ENCODE measurements around the gene SPINT1. TPM values are rescaled to one million over a fixed set of nuclear protein-coding genes. Genes with fewer than 3 reads are reported as not detected.
A peak's percentile ranks its signal among the peaks of the same experiment; 100 is the strongest.
"Not testable (repeated sequence)": the region's sequence is repeated elsewhere in the genome, so short reads cannot be mapped to it uniquely, and the experiment has no call there.

Gene SPINT1
- total RNA-seq, 2 donors from 2014 or later, result 6.5 to 13.0 TPM

DNA sequence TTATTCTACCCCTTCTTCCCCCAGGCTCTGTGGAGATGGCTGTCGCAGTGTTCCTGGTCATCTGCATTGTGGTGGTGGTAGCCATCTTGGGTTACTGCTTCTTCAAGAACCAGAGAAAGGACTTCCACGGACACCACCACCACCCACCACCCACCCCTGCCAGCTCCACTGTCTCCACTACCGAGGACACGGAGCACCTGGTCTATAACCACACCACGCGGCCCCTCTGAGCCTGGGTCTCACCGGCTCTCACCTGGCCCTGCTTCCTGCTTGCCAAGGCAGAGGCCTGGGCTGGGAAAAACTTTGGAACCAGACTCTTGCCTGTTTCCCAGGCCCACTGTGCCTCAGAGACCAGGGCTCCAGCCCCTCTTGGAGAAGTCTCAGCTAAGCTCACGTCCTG lies 12.9 kb downstream of the SPINT1 start:
- H3K36me3 ChIP-seq, result no peaks in the 10 kb centered on the region
- TF ChIP-seq, protein P1, sequence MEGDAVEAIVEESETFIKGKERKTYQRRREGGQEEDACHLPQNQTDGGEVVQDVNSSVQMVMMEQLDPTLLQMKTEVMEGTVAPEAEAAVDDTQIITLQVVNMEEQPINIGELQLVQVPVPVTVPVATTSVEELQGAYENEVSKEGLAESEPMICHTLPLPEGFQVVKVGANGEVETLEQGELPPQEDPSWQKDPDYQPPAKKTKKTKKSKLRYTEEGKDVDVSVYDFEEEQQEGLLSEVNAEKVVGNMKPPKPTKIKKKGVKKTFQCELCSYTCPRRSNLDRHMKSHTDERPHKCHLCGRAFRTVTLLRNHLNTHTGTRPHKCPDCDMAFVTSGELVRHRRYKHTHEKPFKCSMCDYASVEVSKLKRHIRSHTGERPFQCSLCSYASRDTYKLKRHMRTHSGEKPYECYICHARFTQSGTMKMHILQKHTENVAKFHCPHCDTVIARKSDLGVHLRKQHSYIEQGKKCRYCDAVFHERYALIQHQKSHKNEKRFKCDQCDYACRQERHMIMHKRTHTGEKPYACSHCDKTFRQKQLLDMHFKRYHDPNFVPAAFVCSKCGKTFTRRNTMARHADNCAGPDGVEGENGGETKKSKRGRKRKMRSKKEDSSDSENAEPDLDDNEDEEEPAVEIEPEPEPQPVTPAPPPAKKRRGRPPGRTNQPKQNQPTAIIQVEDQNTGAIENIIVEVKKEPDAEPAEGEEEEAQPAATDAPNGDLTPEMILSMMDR (IDR thresholded peaks at IDR 0.05), result no peak
- no peak for DNase-seq (ENCODE audit: low spot score)
- H3K4me3 ChIP-seq, result no peak overlapping the region
- H3K4me1 ChIP-seq, result peaks cover 0 to 6% of the 10 kb centered on the region in 2 donors
- no peaks in the 10 kb centered on the region for H3K27me3 ChIP-seq
- no peaks in the 10 kb centered on the region for H3K9me3 ChIP-seq
- H3K27ac ChIP-seq, result no peak overlapping the region

DNA sequence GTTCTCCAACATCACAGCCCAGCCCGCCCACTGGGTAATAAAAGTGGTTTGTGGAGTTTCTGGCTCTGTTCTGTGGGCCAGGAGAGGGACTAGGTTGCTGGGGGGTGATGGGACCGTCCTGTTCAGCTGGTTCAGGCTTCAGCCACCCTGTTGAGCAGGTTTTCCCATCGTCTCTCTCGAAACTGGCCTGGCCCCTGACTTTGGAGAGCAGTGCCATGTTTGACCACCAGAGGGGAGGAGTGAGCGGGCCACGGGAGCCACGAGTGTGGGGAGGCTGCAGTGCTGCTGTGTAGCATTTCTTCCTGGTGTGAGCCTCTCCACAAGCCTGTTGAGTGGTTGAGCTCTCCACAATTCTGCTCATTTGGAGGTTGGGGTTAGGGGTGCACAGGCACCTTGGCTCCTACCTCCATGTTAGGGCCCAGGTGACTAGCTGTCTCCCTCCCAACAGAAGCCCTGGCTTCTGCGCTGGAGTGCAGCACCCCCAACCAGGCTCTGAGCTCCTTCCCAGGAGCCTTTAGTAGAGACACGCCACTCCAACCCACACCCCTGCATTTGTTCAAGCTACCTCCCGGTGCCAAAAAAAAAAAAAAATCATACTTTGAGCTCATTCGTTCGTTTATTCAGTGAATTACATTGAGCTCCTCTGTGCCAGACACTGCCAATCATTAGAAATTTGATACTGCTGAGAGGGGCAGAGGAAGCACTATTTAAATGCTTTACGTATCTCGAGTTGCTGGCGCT lies 13.9 kb downstream of the SPINT1 start:
- peak; percentile 76 for DNase-seq (ENCODE audit: low spot score)
- Histone ChIP-seq H3K9me3 (no peaks in the 10 kb centered on the region), H3K4me1 (peaks cover 0 to 6% of the 10 kb centered on the region in 2 donors), H3K27me3 (no peaks in the 10 kb centered on the region), H3K4me3 (no peak overlapping the region), H3K27ac (no peak overlapping the region), H3K36me3 (no peaks in the 10 kb centered on the region)
- TF ChIP-seq, protein P1 (IDR thresholded peaks at IDR 0.05), result peak; percentile 94 to 96

DNA sequence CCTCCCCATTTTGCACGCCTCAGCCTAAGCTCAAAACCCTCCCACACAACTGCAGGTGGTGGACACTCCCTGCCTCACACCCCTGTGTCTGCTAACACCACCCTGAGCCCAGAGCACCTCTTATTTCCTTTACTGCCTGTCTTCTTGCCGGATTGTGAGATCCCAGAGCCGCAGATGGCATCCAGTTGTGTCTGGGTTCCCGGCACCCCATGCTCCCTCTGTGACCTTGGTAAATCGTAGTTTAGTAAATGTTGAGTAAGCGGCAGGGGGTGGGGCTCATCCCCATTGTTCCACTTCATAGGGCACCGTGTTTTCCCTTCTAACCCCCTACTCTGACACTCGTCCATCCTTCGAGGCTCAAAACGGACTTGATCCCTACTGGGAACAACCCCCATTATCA lies 14.9 kb downstream of the SPINT1 start:
- Histone ChIP-seq H3K27ac (no peak overlapping the region), H3K4me1 (peaks cover 0 to 6% of the 10 kb centered on the region in 2 donors), H3K36me3 (no peaks in the 10 kb centered on the region), H3K4me3 (no peak overlapping the region), H3K9me3 (no peaks in the 10 kb centered on the region), H3K27me3 (no peaks in the 10 kb centered on the region)
- TF ChIP-seq, protein P1 (IDR thresholded peaks at IDR 0.05), result no peak
- no peak for DNase-seq (ENCODE audit: low spot score)

DNA sequence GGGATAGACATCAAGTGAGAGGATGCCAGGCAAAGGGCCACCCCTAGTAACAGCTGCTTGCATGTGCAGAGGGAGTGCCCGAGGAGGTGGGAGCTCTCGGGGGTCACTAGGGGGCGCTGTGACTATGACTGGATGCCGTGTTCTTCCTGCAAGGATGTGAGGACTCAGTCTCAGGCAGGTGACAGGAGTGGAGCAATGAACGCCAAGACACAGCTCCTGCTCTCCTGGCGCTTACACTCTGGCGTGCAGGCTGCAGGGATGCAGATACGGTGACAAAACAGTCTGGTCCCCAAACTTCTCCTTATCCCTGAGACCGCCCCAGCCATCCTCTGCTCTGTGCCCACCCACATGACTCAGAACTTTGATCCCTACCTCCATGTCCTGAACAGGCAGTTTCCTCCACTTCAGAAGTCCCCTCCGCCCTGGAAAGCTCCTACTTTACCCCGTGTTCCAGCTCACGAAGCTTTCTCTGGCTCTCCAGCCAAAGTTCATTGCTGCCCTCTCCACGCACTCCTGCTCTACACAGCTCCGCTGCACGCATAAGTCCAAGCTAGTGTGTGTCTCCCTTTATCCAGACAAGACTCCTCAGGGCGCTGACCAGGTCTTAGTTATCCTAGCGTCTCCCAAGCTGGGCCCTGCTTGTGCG lies 15.5 kb downstream of the SPINT1 start:
- DNase-seq (ENCODE audit: low spot score), result no peak
- Histone ChIP-seq H3K27ac (no peak overlapping the region), H3K36me3 (no peaks in the 10 kb centered on the region), H3K4me3 (no peak overlapping the region), H3K27me3 (no peaks in the 10 kb centered on the region), H3K4me1 (peaks cover 0 to 6% of the 10 kb centered on the region in 2 donors), H3K9me3 (no peaks in the 10 kb centered on the region)
- TF ChIP-seq, protein P1 (IDR thresholded peaks at IDR 0.05), result peak; percentile 36 to 73

DNA sequence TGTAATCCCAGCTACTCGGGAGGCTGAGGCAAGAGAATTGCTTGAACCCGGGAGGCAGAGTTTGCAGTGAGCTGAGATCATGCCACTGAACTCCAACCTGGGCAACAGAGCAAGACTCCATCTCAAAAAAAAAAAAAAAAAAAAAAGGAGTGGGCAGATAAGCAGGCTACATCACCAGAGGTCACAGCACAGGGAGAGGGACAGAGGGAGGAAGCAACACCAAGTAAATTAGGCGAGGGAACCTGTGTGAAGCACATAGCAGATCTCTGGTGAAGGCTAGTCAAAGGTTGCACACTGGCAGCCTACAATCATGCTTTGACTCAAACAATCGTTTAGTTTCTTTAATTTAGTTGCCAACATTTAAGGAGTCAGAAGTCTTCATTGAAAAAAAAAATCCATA lies 17.3 kb downstream of the SPINT1 start:
- not testable (repeated sequence) for H3K36me3 ChIP-seq; DNase-seq (ENCODE audit: low spot score); H3K27me3 ChIP-seq; H3K9me3 ChIP-seq; H3K4me1 ChIP-seq; H3K27ac ChIP-seq; H3K4me3 ChIP-seq

DNA sequence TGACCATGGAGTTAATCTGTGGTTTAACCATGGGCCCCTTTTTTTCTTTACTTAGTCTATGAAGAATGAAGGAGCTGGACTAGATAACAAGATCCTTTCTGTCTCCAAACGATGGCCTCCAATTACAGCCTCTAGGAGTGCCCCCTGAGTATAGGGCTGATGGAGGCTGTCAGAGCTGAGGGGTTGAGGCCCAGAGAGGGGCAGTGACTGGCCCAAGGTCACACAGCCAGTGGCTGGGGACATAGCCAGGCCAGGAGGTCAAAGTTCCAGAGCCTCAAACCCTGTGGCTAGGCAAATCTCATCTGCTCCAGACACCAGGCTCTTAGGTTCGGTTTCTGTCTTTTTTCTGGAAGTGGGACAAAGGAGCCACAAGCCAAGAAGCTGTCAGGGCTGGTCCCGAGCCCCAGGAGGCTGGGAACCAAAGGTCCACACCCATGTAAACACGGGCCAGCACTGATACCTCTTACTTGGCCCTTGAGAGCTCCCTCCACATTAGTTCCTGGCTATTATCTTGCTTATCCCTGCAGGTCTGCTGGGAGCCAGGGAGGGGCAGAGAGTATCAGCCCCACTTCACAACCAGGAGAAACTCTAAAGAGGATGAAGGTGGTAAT lies 19.9 kb downstream of the SPINT1 start:
- Histone ChIP-seq H3K4me1 (no peaks in the 10 kb centered on the region), H3K4me3 (no peak overlapping the region), H3K27ac (no peak overlapping the region), H3K27me3 (no peaks in the 10 kb centered on the region), H3K36me3 (no peaks in the 10 kb centered on the region), H3K9me3 (no peaks in the 10 kb centered on the region)
- no peak for DNase-seq (ENCODE audit: low spot score)
- TF ChIP-seq, protein P1 (IDR thresholded peaks at IDR 0.05), result no peak

Data from right atrium auricular region (tissue), 2 donors.